GM23338 (cell line): ENCODE results near the gene ZKSCAN2. TPM values are rescaled to one million over a fixed set of nuclear protein-coding genes. Genes with fewer than 3 reads are reported as not detected.

Experiments
- ATAC-seq: fragments of 200-7000 bp; cut with Tn5 transposase; 3 replicates; pipeline ENCODE4 v1.9.1; 2020
- DNase-seq: peaks from one replicate; pipeline ENCODE4 v3.0.0-alpha.2; 2015; ENCODE audit warnings: low spot score
- H2AFZ ChIP-seq: fragments of 200-600 bp; sonication (generic); 2 replicates; pipeline ENCODE4 v1.8.0; 2016; ENCODE audit warnings: antibody characterized with exemption, mild to moderate bottlenecking, moderate library complexity
- H3F3A ChIP-seq: fragments of 200-600 bp; sonication (generic); replicated peaks from 2 replicates; pipeline ENCODE4 v1.8.0; 2017; ENCODE audit warnings: antibody characterized with exemption, mixed run types, low read depth
- H3K27ac ChIP-seq: fragments of 200-600 bp; sonication (generic); 2 replicates; pipeline ENCODE4 v1.6.1; 2016; ENCODE audit warnings: low read depth
- H3K27me3 ChIP-seq: fragments of 200-600 bp; sonication (generic); 2 replicates; pipeline ENCODE4 v1.8.0; 2016; ENCODE audit warnings: mild to moderate bottlenecking, mixed run types, moderate library complexity; ENCODE audit not compliant: insufficient read depth
- H3K36me3 ChIP-seq: fragments of 200-600 bp; sonication (generic); 2 replicates; pipeline ENCODE4 v1.8.0; 2016; ENCODE audit warnings: mild to moderate bottlenecking; ENCODE audit not compliant: insufficient read depth
- H3K4me1 ChIP-seq: fragments of 200-600 bp; sonication (generic); 2 replicates; pipeline ENCODE4 v1.8.0; 2016; ENCODE audit warnings: mild to moderate bottlenecking, moderate library complexity; ENCODE audit not compliant: insufficient read depth
- H3K4me2 ChIP-seq: fragments of 200-600 bp; sonication (generic); 2 replicates; pipeline ENCODE4 v1.7.1; 2017; ENCODE audit warnings: mixed run types
- H3K4me3 ChIP-seq: fragments of 200-600 bp; sonication (generic); 2 replicates; pipeline ENCODE4 v1.6.1; 2016; ENCODE audit warnings: mixed run types
- H3K79me2 ChIP-seq: fragments of 200-600 bp; sonication (generic); replicated peaks from 2 replicates; pipeline ENCODE4 v1.8.0; 2017; ENCODE audit warnings: mild to moderate bottlenecking; ENCODE audit not compliant: insufficient read depth
- H3K9me2 ChIP-seq: fragments of 200-600 bp; sonication (generic); 2 replicates; pipeline ENCODE4 v1.8.0; 2017; ENCODE audit not compliant: insufficient read depth
- H4K20me1 ChIP-seq: fragments of 200-600 bp; sonication (generic); replicated peaks from 2 replicates; pipeline ENCODE4 v1.8.0; 2017; ENCODE audit warnings: mild to moderate bottlenecking; ENCODE audit not compliant: insufficient read depth
- H3K27ac Mint-ChIP-seq: 2 replicates; pipeline ENCODE4 v1.8.0; 2020; ENCODE audit warnings: inconsistent platforms, mild to moderate bottlenecking, moderate library complexity, mixed read lengths
- H3K27me3 Mint-ChIP-seq: 3 replicates; pipeline ENCODE4 v1.8.0; 2022; ENCODE audit warnings: low read depth, mild to moderate bottlenecking, moderate library complexity, mixed read lengths, inconsistent platforms; ENCODE audit not compliant: insufficient read depth, poor library complexity
- H3K36me3 Mint-ChIP-seq: 3 replicates; pipeline ENCODE4 v1.8.0; 2021; ENCODE audit warnings: low read depth, mild to moderate bottlenecking, inconsistent platforms, moderate library complexity, mixed read lengths
- H3K4me1 Mint-ChIP-seq: 3 replicates; pipeline ENCODE4 v1.8.0; 2020; ENCODE audit warnings: mild to moderate bottlenecking, inconsistent platforms, mixed read lengths
- H3K4me3 Mint-ChIP-seq: 3 replicates; pipeline ENCODE4 v1.8.0; 2021; ENCODE audit warnings: moderate library complexity, mild to moderate bottlenecking, inconsistent platforms, mixed read lengths
- H3K9me3 Mint-ChIP-seq: 3 replicates; pipeline ENCODE4 v1.8.0; 2020; ENCODE audit warnings: moderate library complexity, mild to moderate bottlenecking, inconsistent platforms, mixed read lengths
- CTCF ChIP-seq, 2 experiments: fragments of 200-600 bp in 1 of 2; sonication (generic) in 1 of 2; conservative IDR thresholded peaks; 2 replicates each; pipeline versions ENCODE4 v1.5.1 to v1.6.1; 2016 to 2017; ENCODE audit warnings: antibody characterized with exemption in 2 of 2, low read depth in 2 of 2, mild to moderate bottlenecking in 2 of 2, moderate library complexity in 1 of 2
- ETS1 ChIP-seq: IDR thresholded peaks from 2 replicates; pipeline ENCODE4 v1.6.1; 2016; ENCODE audit warnings: antibody characterized with exemption
- EZH2 ChIP-seq: fragments of 200-600 bp; sonication (generic); IDR thresholded peaks from one replicate; pipeline ENCODE4 v1.8.0; 2017; ENCODE audit warnings: antibody characterized with exemption, mild to moderate bottlenecking, low read depth; ENCODE audit not compliant: unreplicated experiment
- EZH2phosphoT487 ChIP-seq: fragments of 200-600 bp; sonication (generic); IDR thresholded peaks from one replicate; pipeline ENCODE4 v1.8.1; 2018; ENCODE audit warnings: antibody characterized with exemption; ENCODE audit not compliant: unreplicated experiment
- JUNB ChIP-seq: IDR thresholded peaks from one replicate; pipeline ENCODE4 v1.6.1; 2016; ENCODE audit warnings: antibody characterized with exemption; ENCODE audit not compliant: unreplicated experiment
- NANOG ChIP-seq: IDR thresholded peaks from 2 replicates; pipeline ENCODE4 v1.6.1; 2016; ENCODE audit warnings: antibody characterized with exemption, borderline replicate concordance
- POLR2AphosphoS5 ChIP-seq: IDR thresholded peaks from 2 replicates; pipeline ENCODE4 v1.6.1; 2016; ENCODE audit warnings: antibody characterized with exemption, low read depth
- STAT1 ChIP-seq: IDR thresholded peaks from one replicate; pipeline ENCODE4 v1.6.1; 2016; ENCODE audit warnings: antibody characterized with exemption; ENCODE audit not compliant: unreplicated experiment
- ZNF331 ChIP-seq: fragments of 250-450 bp; sonication (Bioruptor Pico); IDR thresholded peaks from 2 replicates; pipeline ENCODE4 v1.5.0; 2020; ENCODE audit warnings: low read depth, mild to moderate bottlenecking, moderate library complexity
- polyA plus RNA-seq: library from polyadenylated mRNA; unstranded; fragments of >200 nt; fragmentation: Nextera tagmentation; extraction: Ambion mirVana; gene quantifications from 2 replicates; pipeline ENCODE4 v1.2.1, GENCODE V29; 2016
- total RNA-seq: library from RNA; depleted of rRNA; stranded (reverse); fragments of >200 nt; shearing (Covaris generic); gene quantifications from 2 replicates; pipeline ENCODE4 v1.2.3, GENCODE V29; 2014

Gene ZKSCAN2
- total and polyA plus RNA-seq, 2 experiments from 2014 or later: 2.0 to 8.8 TPM

- Histone ChIP-seq H3K4me2 (peak overlapping the region; percentile 100), H3K4me1 (peaks cover 25% of the 10 kb centered on the region), H4K20me1 (peaks cover 11% of the 10 kb centered on the region), H2AFZ (peak overlapping the region; percentile 93), H3K36me3 (peaks cover 6% of the 10 kb centered on the region; the same call in 1 of the 2 replicates), H3K4me3 (peak overlapping the region; percentile 92), H3K79me2 (peaks cover 52% of the 10 kb centered on the region), H3F3A (peaks cover 21% of the 10 kb centered on the region), H3K27me3 (no peaks in the 10 kb centered on the region), H3K27ac (peak overlapping the region; percentile 91), H3K9me2 (no peaks in the 10 kb centered on the region)
- Mint-ChIP-seq H3K4me3 (peak overlapping the region; percentile 88), H3K27ac (peak overlapping the region; percentile 95), H3K27me3 (peaks cover 18% of the 10 kb centered on the region), H3K4me1 (peaks cover 25% of the 10 kb centered on the region), H3K36me3 (peaks cover 34% of the 10 kb centered on the region), H3K9me3 (peaks cover 2% of the 10 kb centered on the region; the same call in 1 of the 3 replicates)
- peak; percentile 11 for ATAC-seq
- TF ChIP-seq POLR2AphosphoS5 (peak; percentile 43; the same call in 1 of the 2 replicates), NANOG (no peak), CTCF (conservative IDR thresholded peaks at IDR 0.05; ENCODE audit: low read depth in 2 of 2) (peak in 1 of 2 experiments; percentile 11; a peak in 1 of 4 replicates)
- peak; percentile 53 for DNase-seq
These were observed 763 bp downstream of the ZKSCAN2 start for GRCh38 chr16:25256695-25257469.

GRCh38 chr16:25253322-25253721, 4.3 kb downstream of the ZKSCAN2 start:
- Mint-ChIP-seq H3K27ac (no peak overlapping the region), H3K9me3 (peaks cover 2% of the 10 kb centered on the region; the same call in 1 of the 3 replicates), H3K4me3 (no peak overlapping the region), H3K36me3 (peaks cover 47% of the 10 kb centered on the region), H3K27me3 (peaks cover 5% of the 10 kb centered on the region), H3K4me1 (peaks cover 6% of the 10 kb centered on the region; the same call in 2 of the 3 replicates)
- Histone ChIP-seq H3K4me3 (no peak overlapping the region), H3K4me1 (peaks cover 11% of the 10 kb centered on the region), H3K27ac (no peak overlapping the region), H2AFZ (no peak overlapping the region), H4K20me1 (no peaks in the 10 kb centered on the region; the same call in 1 of the 2 replicates), H3K9me2 (no peaks in the 10 kb centered on the region), H3K79me2 (peaks cover 17% of the 10 kb centered on the region), H3K4me2 (no peak overlapping the region), H3K36me3 (peaks cover 12% of the 10 kb centered on the region; the same call in 1 of the 2 replicates), H3F3A (peaks cover 17% of the 10 kb centered on the region), H3K27me3 (no peaks in the 10 kb centered on the region)
- DNase-seq: no peak
- ATAC-seq: no peak
- TF ChIP-seq ETS1: no peak

- H3K27ac Mint-ChIP-seq: no peak overlapping the region
- TF ChIP-seq JUNB (no peak), POLR2AphosphoS5 (no peak), EZH2 (no peak), EZH2phosphoT487 (no peak), ETS1 (no peak), STAT1 (no peak), ZNF331 (CRISPR knock-in tag) (no peak)
These were observed 7.2 kb downstream of the ZKSCAN2 start for GRCh38 chr16:25250467-25250866.

More at GRCh38 chr16:25250467-25250866, 7.2 kb downstream of the ZKSCAN2 start:
- H3K27me3 ChIP-seq: no peaks in the 10 kb centered on the region
- peaks cover under 1% of the 10 kb centered on the region; the same call in 1 of the 2 replicates for H3K4me1 ChIP-seq
- DNase-seq (no peak), ATAC-seq (no peak)
- H2AFZ ChIP-seq: no peak overlapping the region
- H3K4me3 ChIP-seq: no peak overlapping the region
- Mint-ChIP-seq H3K4me3 (no peak overlapping the region), H3K36me3 (peaks cover 70% of the 10 kb centered on the region), H3K27me3 (no peaks in the 10 kb centered on the region), H3K9me3 (0 out of 3 replicates have a peak, but pooled peaks cover 3% of the 10 kb centered on the region), H3K4me1 (no peaks in the 10 kb centered on the region; the same call in 2 of the 3 replicates)
- no peak overlapping the region for H3K4me2 ChIP-seq
- H3K9me2 ChIP-seq: no peaks in the 10 kb centered on the region
- no peak overlapping the region for H3K27ac ChIP-seq
- H3K79me2 ChIP-seq: peaks cover 4% of the 10 kb centered on the region
- H3K36me3 ChIP-seq: peaks cover 28% of the 10 kb centered on the region; the same call in 1 of the 2 replicates
- H4K20me1 ChIP-seq: no peaks in the 10 kb centered on the region
- no peaks in the 10 kb centered on the region for H3F3A ChIP-seq
